Left forelimb (tissue), 1 donor: ENCODE measurements around the gene IDH3B.

Source experiments
- DNase-seq: peaks from one replicate; pipeline ENCODE4 v3.0.0-alpha.2; 2018; ENCODE audit warnings: low spot score

IDH3B gene

GRCh38 chr20:2656471-2657117, 7.4 kb downstream of the IDH3B start:
- DNase-seq = no peak

- no peak for DNase-seq
Measured at GRCh38 chr20:2655331-2656116, 8.5 kb downstream of the IDH3B start.

GRCh38 chr20:2654831-2655230, 9.2 kb downstream of the IDH3B start:
- DNase-seq = no peak

- no peak for DNase-seq
Measured at GRCh38 chr20:2654384-2654822, 9.6 kb downstream of the IDH3B start.

DNA sequence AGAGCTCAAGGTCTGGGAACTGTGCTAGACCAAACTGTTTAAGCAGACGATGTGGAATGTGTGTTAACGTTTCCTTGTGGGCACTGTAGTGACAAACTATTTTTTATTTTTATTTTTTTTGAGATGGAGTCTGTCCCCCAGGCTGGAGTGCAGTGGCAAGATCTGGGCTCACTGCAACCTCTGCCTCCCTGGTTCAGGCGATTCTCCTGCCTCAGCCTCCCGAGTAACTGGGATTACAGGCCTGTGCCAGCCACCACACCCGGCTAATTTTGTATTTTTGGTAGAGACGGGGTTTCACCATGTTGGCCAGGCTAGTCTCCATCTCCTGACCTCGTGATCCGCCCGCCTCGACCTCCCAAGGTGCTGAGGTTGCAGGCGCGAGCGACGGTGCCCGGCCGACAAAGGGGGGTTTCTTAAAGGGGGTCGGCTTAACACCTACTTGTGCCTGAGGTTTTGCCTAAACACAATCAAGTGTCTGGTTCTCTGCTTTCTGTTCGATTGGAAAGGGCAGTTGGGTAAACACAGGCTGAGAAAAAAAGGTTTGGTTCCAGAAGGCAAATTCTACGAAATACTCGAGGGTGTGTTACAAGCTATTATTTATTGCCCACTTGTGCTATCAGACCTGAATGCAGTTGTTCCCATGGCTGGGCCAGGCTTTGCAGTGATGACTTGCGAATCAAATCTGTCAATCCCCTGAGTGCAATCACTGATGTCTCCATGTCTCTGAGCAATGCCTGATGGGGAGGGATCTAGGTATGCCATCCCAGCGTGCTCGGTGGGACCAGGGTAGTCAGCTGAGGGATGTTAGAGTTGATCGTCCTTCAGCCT, 10.2 kb downstream of the IDH3B start:
- DNase-seq = no peak

DNA sequence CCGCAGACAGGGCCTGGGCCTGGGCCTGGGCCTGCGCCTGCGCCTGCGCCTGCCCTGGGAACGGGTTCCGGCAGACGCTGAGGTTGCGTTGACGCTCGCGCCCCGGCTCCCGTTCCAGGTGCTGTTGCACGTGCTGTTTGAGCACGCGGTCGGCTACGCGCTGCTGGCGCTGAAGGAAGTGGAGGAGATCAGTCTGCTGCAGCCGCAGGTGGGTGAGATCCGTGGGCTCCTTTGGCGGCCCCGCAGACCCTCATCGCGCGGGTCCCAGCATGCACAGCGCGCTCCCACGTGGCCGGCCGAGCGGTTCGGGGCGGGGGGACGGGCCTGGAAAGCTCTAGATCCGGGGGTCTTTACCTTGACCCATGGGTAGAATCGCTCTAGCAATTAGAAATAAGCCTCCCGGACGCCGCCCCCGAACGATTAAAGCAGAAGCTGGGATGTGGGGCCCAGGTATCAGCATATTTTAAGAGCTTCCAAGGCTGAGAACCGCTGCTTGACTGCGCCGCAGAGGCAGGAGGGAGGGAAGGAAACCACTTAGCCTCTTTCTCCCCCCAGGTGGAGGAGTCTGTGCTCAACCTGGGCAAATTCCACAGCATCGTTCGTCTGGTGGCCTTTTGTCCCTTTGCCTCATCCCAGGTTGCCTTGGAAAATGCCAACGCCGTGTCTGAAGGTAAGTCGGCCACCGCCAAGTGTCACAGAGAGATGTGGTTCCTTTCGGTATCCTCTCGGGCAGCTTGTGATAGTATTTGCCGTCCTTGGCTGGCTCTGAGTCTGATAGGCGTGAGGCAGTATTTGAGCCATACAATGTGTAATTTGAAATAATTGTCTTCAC, 11.1 kb downstream of the IDH3B start:
- DNase-seq = no peak

DNA sequence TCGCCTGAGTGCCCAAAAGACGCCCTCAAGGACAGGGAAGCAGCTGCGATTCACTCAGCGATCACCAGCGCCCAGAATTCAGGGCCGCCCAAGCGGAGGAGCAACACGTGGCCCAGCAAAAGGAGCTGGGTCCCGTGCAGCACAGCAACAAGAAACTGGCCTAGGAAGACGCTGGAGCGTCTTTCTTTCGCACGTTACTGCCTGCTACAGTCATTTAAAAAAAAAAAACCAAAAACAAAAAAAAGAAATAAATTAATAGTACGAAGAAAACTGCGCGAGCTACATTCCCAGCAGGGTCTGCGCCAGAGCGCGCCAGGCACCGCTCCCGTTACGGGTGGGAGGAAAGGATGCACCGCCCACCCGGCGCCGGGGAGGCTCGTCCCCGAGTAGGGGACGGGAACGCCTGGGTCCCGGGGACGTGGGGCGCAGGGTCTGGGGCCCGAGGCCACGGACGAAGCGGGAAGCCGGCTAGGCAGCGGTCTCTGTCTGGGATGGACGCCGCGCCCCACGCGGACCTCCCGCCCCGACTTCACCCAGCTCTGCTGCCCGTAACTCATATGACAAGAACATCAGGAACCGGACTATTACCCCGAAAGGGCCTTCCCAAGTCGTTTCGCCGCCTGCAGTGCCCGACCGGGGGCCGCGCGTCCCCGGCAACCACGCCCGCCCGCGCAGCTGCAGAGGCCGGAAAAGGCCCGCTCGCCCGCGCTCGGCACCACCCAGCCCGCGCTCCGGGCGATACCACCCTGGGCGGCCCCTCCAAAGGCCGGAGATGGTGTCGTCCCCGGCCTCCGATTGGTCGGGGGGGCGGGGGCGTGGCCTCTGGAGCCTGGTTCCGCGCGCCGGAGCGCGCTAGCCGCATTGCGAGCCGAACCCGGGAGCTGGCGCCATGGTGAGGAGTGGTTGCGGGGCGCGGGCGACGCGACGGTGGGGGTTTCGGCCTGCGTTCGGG, 12.0 kb downstream of the IDH3B start, which contains the start of gene NOP56:
NOP56 (plus strand) TSS at position 861 of the 952 bp plus-strand sequence; CDS start at position 890, 29 bp downstream.
- DNase-seq = peak; percentile 99

GRCh38 chr20:2643708-2644107, 20.3 kb downstream of the IDH3B start:
- DNase-seq = no peak

DNA sequence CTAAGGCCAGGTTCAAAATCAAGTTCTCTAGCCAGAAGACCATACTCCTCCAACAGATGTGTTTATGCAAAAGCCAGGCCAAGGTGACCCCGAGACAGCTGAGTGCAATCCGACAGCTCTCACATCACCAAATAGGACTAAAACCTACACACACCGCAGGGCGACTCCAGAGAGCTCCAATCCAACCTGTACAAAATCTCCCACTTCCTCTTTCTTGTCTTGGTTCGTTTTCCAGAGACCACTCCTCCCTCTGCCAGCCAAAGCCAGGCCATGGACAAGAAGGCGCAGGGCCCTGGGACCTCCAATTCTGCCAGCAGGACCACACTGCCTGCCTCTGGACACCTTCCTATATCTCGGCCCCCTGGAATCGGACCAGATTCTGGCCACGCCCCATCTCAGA, 23.1 kb downstream of the IDH3B start:
- no peak for DNase-seq

- no peak for DNase-seq
Measured at GRCh38 chr20:2640260-2640659, 23.8 kb downstream of the IDH3B start.

GRCh38 chr20:2637246-2637645, 26.8 kb downstream of the IDH3B start:
- no peak for DNase-seq

DNA sequence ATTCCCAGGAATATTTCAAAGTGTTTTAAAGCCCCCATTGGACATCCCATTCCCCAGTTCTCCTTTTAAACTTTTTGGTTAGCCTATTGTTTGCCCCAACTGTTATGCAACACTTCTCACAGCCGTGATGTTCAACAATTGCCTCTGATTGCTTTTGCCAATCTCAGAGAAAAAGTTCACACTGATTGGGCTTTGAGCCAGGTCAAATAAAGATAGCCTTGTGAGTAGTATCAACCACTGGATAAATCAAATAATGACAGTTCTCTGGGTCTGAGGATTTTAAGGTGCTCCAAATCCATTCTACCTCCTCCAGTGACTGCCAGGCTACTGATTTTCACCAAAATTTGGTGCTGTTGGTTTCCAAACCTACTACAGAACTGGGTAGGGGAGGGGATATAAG, 30.6 kb downstream of the IDH3B start:
- DNase-seq = no peak

DNA sequence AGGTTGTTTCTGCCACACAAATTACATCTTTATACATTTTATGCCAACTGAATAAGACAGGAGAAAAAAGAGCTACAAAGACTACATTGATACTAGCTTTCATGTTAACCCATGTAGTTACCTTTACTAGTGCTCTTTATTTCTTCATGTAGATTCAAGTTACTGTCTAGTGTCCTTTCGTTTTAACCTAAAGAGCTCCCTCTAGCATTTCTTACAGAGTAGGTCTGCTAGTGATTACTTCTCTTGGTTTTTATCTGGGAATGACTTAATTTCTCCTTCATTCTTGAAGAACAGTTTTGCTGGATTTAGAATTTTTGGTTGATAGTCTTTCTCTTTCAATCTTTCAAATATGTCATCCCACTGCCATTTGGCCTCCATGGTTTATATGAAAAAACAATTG, 32.8 kb downstream of the IDH3B start:
- no peak for DNase-seq

DNA sequence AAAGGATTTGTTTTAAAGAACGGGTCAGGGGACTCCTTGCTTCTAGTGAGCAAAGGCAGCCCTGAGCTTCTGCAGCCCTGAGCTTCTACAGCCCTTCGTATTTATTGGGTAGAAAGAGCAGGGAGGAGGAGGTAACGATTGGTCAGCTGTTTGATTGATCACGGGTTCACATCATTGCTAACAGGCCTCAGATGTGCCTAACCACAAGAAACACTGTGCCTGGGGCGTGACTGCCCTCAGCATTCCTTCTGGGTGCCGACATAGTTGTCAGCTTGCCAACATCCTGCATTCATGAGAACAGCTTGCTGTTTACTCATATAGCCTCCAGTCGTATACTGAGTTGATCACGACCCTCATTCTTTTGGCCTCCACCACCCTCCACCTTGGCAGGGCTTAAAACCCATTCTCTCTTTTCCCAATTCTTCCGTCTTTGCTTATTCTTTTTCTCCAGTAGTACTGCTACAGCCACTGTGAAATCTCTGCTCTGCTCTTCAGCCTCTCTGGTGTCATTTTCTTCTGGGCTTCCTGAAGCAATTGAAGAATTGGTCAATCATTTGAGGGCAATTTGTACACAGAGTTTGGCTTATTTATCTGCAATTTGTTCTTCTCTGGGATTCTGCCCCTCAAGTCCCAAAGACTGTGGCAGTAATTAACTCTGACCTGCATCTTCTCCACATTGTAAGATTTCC, 37.0 kb downstream of the IDH3B start:
- no peak for DNase-seq

GRCh38 chr20:2625062-2625461, 39.0 kb downstream of the IDH3B start:
- DNase-seq = no peak

- no peak for DNase-seq
Measured at GRCh38 chr20:2624190-2624589, 39.8 kb downstream of the IDH3B start.

DNA sequence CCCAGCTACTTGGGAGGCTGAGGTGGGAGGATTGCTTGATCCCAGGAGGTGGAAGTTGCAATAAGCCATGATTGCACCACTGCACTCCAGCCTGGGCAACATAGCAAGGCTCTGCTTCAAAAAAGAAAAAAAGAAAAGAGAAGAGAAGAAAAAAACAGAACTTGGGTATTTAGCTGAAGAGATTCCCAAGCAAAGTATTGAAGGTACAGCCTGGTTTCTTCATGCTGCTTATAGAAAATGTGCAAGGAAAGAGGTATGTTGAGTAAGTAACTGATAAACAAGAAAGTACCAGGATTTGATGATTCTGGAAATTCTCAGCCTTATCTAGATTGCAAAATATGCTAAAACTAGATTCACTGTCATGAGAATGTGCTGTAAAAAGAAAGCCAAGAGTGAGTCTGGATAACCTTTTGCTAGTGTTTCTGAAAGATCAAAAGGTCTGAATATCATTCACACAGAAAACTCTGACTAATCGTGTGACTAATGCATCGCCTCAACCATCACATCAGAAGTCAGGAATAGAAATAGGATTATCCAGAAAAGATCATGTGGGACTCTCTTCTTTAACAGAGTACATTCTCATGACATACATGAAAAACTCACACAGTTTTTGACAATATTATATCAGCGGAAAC, 43.9 kb downstream of the IDH3B start:
- no peak for DNase-seq

DNA sequence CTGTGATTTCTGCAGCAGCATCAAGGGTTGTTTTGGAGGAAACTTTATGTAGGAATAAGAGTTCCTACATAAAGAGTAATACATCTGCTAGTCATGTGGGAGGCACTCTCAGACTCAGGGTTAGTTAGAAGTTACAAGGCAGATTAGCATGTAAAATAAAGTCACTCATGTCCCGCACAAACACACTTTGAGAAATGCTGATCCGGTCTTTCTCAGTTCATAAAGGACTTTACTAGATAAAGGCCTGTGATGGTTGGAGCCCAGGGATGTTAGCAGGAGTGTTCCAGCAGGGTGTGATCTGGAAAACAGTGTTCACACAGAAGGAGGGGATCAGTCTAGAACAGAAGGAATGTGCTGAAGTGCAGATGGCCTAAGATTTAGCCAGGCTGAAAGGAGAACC, 44.7 kb downstream of the IDH3B start:
- DNase-seq = no peak

GRCh38 chr20:2618815-2619214, 45.2 kb downstream of the IDH3B start:
- DNase-seq = no peak
